HepG2 (cell line): ENCODE data around the gene PFKFB2. TPM values are rescaled to one million over a fixed set of nuclear protein-coding genes. Genes with fewer than 3 reads are reported as not detected.

Experiments used
- ATAC-seq: fragments of 200-7000 bp; cut with Tn5 transposase; 3 replicates; pipeline ENCODE4 v1.9.1; 2020; ENCODE audit warnings: mild to moderate bottlenecking, moderate library complexity
- BruUV-seq: library from RNA; stranded (reverse); fragments of 400-500 nt; replicated peaks from 2 replicates; lab custom pipeline; 2021; lab: Mats Ljungman, UMichigan
- CTCF ChIA-PET: fragments of 300-600 bp; formaldehyde crosslinking; extraction: SDS; loops from one replicate; lab custom pipeline; 2021; ENCODE audit warnings: low total read pairs, inconsistent platforms, low intra/inter-chr PET ratio; lab: Yijun Ruan, JAX
- POLR2A ChIA-PET: fragments of 350-600 bp; sonication (Branson Sonifier 250); formaldehyde crosslinking; loops from one replicate; lab custom pipeline; 2020; ENCODE audit warnings: antibody characterized with exemption, inconsistent platforms; lab: Yijun Ruan, JAX
- DNase-seq: peaks from one replicate; pipeline ENCODE4 v3.0.0-alpha.2; 2015; ENCODE audit warnings: low spot score
- FAIRE-seq: peaks from 3 replicates; lab custom pipeline; 2011; peaks lifted over from hg19 to GRCh38; lab: Jason Lieb, UNC
- H2AFZ ChIP-seq: one replicate; pipeline ENCODE4 v1.6.1; 2011; ENCODE audit warnings: low read length, inconsistent platforms
- H3K27ac ChIP-seq: fragments of 300-600 bp; 3 replicates; pipeline ENCODE4 v1.8.0; 2011; ENCODE audit warnings: mixed run types, mild to moderate bottlenecking, mixed read lengths, low read length, inconsistent platforms; ENCODE audit not compliant: insufficient read depth; ENCODE audit errors: extremely low read length
- H3K27me3 ChIP-seq, 2 experiments: fragments of 200-600 bp in 1 of 2; 2 replicates in 1 of 2; 3 replicates in 1 of 2; pipeline versions ENCODE4 v1.6.0 to v1.8.0; 2011; ENCODE audit warnings: low read length in 2 of 2, mild to moderate bottlenecking in 2 of 2, moderate library complexity in 2 of 2, inconsistent platforms in 1 of 2; ENCODE audit not compliant: insufficient read depth in 2 of 2, control insufficient read depth in 1 of 2
- H3K36me3 ChIP-seq, 2 experiments: fragments of 200-600 bp in 1 of 2; replicated peaks in 1 of 2; 2 replicates in 1 of 2; 3 replicates in 1 of 2; pipeline versions ENCODE4 v1.5.1 to v1.8.0; 2011; ENCODE audit warnings: low read length in 2 of 2, inconsistent platforms in 1 of 2; ENCODE audit not compliant: insufficient read depth in 2 of 2, control insufficient read depth in 1 of 2
- H3K4me1 ChIP-seq: 2 replicates; pipeline ENCODE4 v1.5.1; 2012; ENCODE audit warnings: low read length, inconsistent platforms; ENCODE audit not compliant: insufficient read depth
- H3K4me2 ChIP-seq: 2 replicates; pipeline ENCODE4 v1.6.0; 2011; ENCODE audit warnings: low read depth, low read length, inconsistent platforms
- H3K4me3 ChIP-seq, 3 experiments: fragments of 200-600 bp in 1 of 3; sonication (generic), shearing (Covaris generic) in 1 of 3; replicated peaks in 1 of 3; 2 replicates each; pipeline ENCODE4 v1.5.1; 2011 to 2016; ENCODE audit warnings: low read length in 3 of 3, inconsistent platforms in 2 of 3, low read depth in 2 of 3, mild to moderate bottlenecking in 2 of 3, control low read depth in 1 of 3, mixed read lengths in 1 of 3; ENCODE audit not compliant: insufficient read depth in 1 of 3
- H3K79me2 ChIP-seq: one replicate; pipeline ENCODE4 v1.6.1; 2011; ENCODE audit warnings: low read length, inconsistent platforms; ENCODE audit not compliant: insufficient read depth
- H3K9ac ChIP-seq: 2 replicates; pipeline ENCODE4 v1.6.0; 2011; ENCODE audit warnings: mild to moderate bottlenecking, low read depth, low read length, inconsistent platforms; ENCODE audit not compliant: insufficient read depth
- H3K9me3 ChIP-seq: 2 replicates; pipeline ENCODE4 v1.5.1; 2012; ENCODE audit warnings: mild to moderate bottlenecking, low read length
- H4K20me1 ChIP-seq: 2 replicates; pipeline ENCODE4 v1.6.0; 2011; ENCODE audit warnings: inconsistent platforms, mild to moderate bottlenecking, low read length, moderate library complexity; ENCODE audit not compliant: insufficient read depth
- HNF1A ChIP-seq, 2 experiments: sonication (generic) in 1 of 2; formaldehyde crosslinking in 1 of 2; IDR thresholded peaks; 2 replicates each; pipeline versions ENCODE4 v1.4.0 to v1.6.1; 2016 to 2020; ENCODE audit warnings: borderline replicate concordance in 1 of 2, low read depth in 1 of 2, mild to moderate bottlenecking in 1 of 2, missing genetic modification reagents in 1 of 2
- HNRNPL ChIP-seq: fragments of 200-400 bp; formaldehyde crosslinking; IDR thresholded peaks from 2 replicates; pipeline ENCODE4 v1.6.1; 2017; ENCODE audit warnings: mild to moderate bottlenecking, low read depth, low read length
- MZF1 ChIP-seq: sonication (generic); formaldehyde crosslinking; IDR thresholded peaks from 2 replicates; pipeline ENCODE4 v1.8.1; 2023; ENCODE audit warnings: mild to moderate bottlenecking, missing genetic modification reagents, borderline replicate concordance
- NCOA2 ChIP-seq: sonication (generic); formaldehyde crosslinking; IDR thresholded peaks from 2 replicates; pipeline ENCODE4 v1.8.0; 2022; ENCODE audit warnings: inconsistent platforms
- NFKB2 ChIP-seq: sonication (generic); formaldehyde crosslinking; IDR thresholded peaks from 2 replicates; pipeline ENCODE4 v1.4.0; 2020; ENCODE audit warnings: missing genetic modification reagents, borderline replicate concordance
- TAF15 ChIP-seq: fragments of 200-400 bp; formaldehyde crosslinking; IDR thresholded peaks from one replicate; pipeline ENCODE4 v1.6.1; 2018; ENCODE audit warnings: mild to moderate bottlenecking, low read depth, low read length; ENCODE audit not compliant: poor library complexity, severe bottlenecking
- U2AF2 ChIP-seq: fragments of 200-400 bp; formaldehyde crosslinking; IDR thresholded peaks from 2 replicates; pipeline ENCODE4 v1.6.1; 2017; ENCODE audit warnings: low read depth, mild to moderate bottlenecking, low read length
- ZNF17 ChIP-seq: sonication (generic); formaldehyde crosslinking; IDR thresholded peaks from 2 replicates; pipeline ENCODE4 v1.5.0; 2020; ENCODE audit warnings: mild to moderate bottlenecking, missing genetic modification reagents
- ZUFSP ChIP-seq: sonication (generic); formaldehyde crosslinking; IDR thresholded peaks from 2 replicates; pipeline ENCODE4 v1.9.0; 2021; ENCODE audit warnings: missing genetic modification reagents, mild to moderate bottlenecking, borderline replicate concordance
- WGBS: methylation state at CpG from one replicate; pipeline ENCODE4 v1.1.6; 2017; ENCODE audit warnings: low lambda C conversion rate; 5-methylcytosine and 5-hydroxymethylcytosine counted together
- in situ Hi-C: cut with HindIII; loops from 2 replicates; pipeline ENCODE4 v1.10.0; 2017; ENCODE audit warnings: low pct_unique_long_range_greater_than_20kb; ENCODE audit not compliant: extremely low pct_ligation_motif_present
- intact Hi-C: fragments of 100-400 bp; cut with micrococcal nuclease; formaldehyde crosslinking; loops from one replicate; pipeline ENCODE4 v1.10.0; 2022; ENCODE audit not compliant: unreplicated experiment
- polyA plus RNA-seq, 8 experiments: library from polyadenylated mRNA; depleted of rRNA in 3 of 8; stranded (reverse) in 7 of 8; unstranded in 1 of 8; fragments of >200 nt; fragmentation: Illumina TruSeq in 4 of 8; extraction: Trizol in 4 of 8; gene quantifications; 2 replicates each; pipeline versions ENCODE4 v1.2.1 to v1.2.3, GENCODE V29; 2011 to 2016; ENCODE audit warnings: low read depth in 4 of 8, missing spikeins in 1 of 8, mixed read lengths in 1 of 8; ENCODE audit not compliant: insufficient read depth in 1 of 8
- total RNA-seq, 5 experiments: library from RNA; depleted of rRNA; stranded (reverse); fragments of >200 nt; fragmentation: Illumina TruSeq; extraction: Trizol; gene quantifications; 2 replicates each; pipeline ENCODE4 v1.2.3, GENCODE V29; 2016; ENCODE audit warnings: low read depth in 1 of 5
- TF ChIP-seq, protein P1 (sequence below): sonication (generic); formaldehyde crosslinking; IDR thresholded peaks from 2 replicates; pipeline ENCODE4 v1.4.0; 2020; ENCODE audit warnings: missing genetic modification reagents

Gene PFKFB2
- total and polyA plus RNA-seq, 2 of the 13 experiments (the other 11 are each of a cell fraction or from before 2014, with no cell fraction given) = 4.6 to 10.6 TPM

GRCh38 chr1:207070811-207071210, 17.7 kb downstream of the PFKFB2 start:
- DNase-seq (no peak), FAIRE-seq (no peak), ATAC-seq (no peak)
- peaks cover 8 to 19% of the 10 kb centered on the region in 2 experiments; a peak in 4 of 5 replicates for H3K36me3 ChIP-seq
- H3K9ac ChIP-seq = no peak overlapping the region
- ChIA-PET POLR2A (no interaction called here), CTCF (no interaction called here)
- in situ Hi-C loops = loop anchor here (10.0 kb wide), 1 partner anchor 136 kb away; no protein-coding TSS in a partner anchor
- H3K27me3 ChIP-seq = no peaks in the 10 kb centered on the region
- TF ChIP-seq ZUFSP (CRISPR knock-in tag) (no peak), U2AF2 (no peak), HNRNPL (no peak)
- 92% methylated on average over 3 of the region's 4 CpGs for WGBS
- BruUV-seq = no TSS peak
- H3K4me2 ChIP-seq = no peak overlapping the region
- no peak overlapping the region for H3K27ac ChIP-seq
- intact Hi-C loops = loop anchor here (10.0 kb wide), 1 partner anchor 336 kb away; no protein-coding TSS in a partner anchor
- no peak overlapping the region for H3K4me3 ChIP-seq
- H3K79me2 ChIP-seq = no peaks in the 10 kb centered on the region
- H3K9me3 ChIP-seq = no peaks in the 10 kb centered on the region
- no peak overlapping the region for H2AFZ ChIP-seq
- no peaks in the 10 kb centered on the region for H4K20me1 ChIP-seq
- peaks cover 21% of the 10 kb centered on the region for H3K4me1 ChIP-seq

DNA sequence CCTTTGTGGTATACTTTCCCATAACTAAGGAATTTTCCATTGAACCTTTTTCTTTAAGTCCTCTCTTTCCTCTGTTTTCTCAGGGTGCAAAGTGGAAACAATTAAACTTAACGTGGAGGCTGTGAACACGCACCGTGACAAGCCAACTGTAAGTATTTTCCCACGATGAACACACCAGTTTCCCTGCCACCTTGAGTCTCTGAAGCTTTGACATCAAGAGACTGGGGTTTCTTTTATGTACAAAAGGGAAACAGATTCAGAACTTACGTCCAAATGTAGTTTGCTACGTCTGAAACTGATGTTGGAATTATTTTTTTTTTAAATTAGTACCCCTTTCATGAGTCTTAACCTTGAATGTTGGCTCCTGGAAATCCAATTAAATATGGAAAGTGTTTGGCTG, 18.4 kb downstream of the PFKFB2 start:
- in situ Hi-C loops (loop anchor here (10.0 kb wide), 1 partner anchor 137 kb away; no protein-coding TSS in a partner anchor), intact Hi-C loops (loop anchor here (10.0 kb wide), 1 partner anchor 337 kb away; no protein-coding TSS in a partner anchor)
- Histone ChIP-seq H3K4me2 (no peak overlapping the region), H3K4me3 (no peak overlapping the region), H3K9me3 (no peaks in the 10 kb centered on the region), H3K27me3 (no peaks in the 10 kb centered on the region), H4K20me1 (no peaks in the 10 kb centered on the region), H3K79me2 (no peaks in the 10 kb centered on the region), H3K27ac (no peak overlapping the region), H2AFZ (no peak overlapping the region), H3K9ac (no peak overlapping the region), H3K4me1 (peaks cover 21% of the 10 kb centered on the region), H3K36me3 (peaks cover 8 to 19% of the 10 kb centered on the region in 2 experiments; a peak in 4 of 5 replicates)
- BruUV-seq = no TSS peak
- CTCF ChIA-PET = no interaction called here
- DNase-seq (no peak), FAIRE-seq (no peak), ATAC-seq (no peak)
- 92% methylated on average over 6 of the region's 6 CpGs for WGBS
- POLR2A ChIA-PET = no interaction called here
- TF ChIP-seq NCOA2 (CRISPR knock-in tag) (no peak), TAF15 (no peak), HNF1A (IDR thresholded peaks at IDR 0.05; ENCODE audit: low read depth) (no peak), HNF1A (CRISPR knock-in tag; IDR thresholded peaks at IDR 0.05; ENCODE audit: borderline replicate concordance) (no peak), MZF1 (CRISPR knock-in tag) (no peak), ZNF17 (CRISPR knock-in tag) (no peak), NFKB2 (CRISPR knock-in tag) (no peak)
- TF ChIP-seq, protein P1, sequence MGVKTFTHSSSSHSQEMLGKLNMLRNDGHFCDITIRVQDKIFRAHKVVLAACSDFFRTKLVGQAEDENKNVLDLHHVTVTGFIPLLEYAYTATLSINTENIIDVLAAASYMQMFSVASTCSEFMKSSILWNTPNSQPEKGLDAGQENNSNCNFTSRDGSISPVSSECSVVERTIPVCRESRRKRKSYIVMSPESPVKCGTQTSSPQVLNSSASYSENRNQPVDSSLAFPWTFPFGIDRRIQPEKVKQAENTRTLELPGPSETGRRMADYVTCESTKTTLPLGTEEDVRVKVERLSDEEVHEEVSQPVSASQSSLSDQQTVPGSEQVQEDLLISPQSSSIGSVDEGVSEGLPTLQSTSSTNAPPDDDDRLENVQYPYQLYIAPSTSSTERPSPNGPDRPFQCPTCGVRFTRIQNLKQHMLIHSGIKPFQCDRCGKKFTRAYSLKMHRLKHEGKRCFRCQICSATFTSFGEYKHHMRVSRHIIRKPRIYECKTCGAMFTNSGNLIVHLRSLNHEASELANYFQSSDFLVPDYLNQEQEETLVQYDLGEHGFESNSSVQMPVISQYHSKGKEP (CRISPR knock-in tag) = no peak
